Activated naive CD4-positive, alpha-beta T cell (primary cell): ENCODE measurements around the gene CMIP.

Experiments
- DNase-seq, 4 experiments: peaks; one replicate each; lab custom pipeline; 2025; lab: John Stamatoyannopoulos, UW

Gene CMIP

DNA sequence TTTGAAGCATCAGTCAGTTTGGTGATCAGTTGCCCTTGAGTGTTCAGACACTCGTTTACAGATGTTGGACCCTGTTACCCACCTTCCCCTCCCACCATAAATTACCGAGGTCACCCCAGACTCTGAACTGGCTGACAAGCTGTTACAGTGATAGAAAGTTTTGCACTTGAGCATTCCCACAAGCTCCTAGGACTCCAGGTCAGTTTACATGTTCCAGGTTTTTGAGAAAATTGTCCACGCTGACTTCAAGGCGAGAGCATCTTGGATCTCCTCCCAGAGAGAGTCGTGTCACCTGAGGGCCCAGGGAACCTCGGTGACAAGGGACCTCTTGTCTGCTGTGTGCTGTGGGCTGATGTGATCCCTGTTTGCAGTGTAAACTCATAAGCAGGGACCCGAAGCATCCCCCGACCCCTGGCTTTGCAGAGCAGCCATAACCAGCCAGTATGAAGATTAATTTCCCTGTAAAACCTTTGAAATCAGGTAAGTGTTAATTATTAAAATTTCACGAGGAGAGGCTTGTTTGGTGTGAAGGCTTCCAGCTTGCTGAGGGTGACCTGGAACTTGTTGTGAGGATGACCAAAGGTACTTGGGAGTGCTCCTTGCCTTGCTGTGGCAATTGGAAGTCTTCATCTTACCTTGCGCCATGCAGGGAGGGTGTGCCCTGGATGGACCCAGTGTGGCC lies 91.2 kb downstream of the CMIP start:
- no peak for DNase-seq

GRCh38 chr16:81536648-81537047 lies 92.0 kb downstream of the CMIP start:
- no peak for DNase-seq

DNA sequence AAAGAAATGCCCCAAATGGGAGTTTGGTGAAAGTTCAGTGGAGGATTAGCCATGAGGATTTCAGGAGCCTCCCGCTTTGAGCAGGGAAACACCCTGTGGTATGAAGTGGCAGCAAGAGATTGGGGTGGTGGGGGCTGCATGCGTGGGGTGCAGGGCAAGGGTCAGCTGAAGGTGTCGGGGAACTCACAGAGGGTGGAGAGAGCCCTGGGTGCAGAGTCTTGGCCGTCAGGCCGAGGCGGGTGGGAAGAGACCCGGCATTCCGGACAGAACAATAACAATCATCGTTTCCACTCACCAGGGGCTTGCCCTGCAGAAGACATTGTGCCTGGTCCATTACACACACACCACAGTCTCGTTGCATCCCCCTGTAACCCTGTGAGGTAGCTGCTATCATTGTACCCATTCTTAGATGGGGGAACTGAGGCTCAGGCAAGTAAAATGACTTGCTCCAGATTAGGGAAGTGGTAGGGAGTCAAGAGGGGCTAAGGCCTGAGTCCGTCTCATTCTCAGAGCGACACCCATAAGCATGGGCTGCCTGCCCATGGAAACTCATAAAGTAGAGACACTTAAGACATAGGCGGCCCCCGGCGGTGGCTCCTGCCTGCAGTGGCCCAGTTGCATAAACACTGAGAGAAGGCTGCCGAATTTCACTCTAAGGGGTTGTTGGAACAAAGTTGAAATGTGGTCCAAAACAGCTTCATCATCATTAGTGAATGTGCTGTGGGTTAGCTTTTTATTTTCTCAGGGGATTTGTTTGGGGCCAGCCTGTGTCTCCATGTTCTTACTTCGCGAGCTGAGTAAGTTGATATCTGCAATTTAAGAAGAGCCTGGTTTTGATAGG lies 93.3 kb downstream of the CMIP start:
- no peak for DNase-seq

DNA sequence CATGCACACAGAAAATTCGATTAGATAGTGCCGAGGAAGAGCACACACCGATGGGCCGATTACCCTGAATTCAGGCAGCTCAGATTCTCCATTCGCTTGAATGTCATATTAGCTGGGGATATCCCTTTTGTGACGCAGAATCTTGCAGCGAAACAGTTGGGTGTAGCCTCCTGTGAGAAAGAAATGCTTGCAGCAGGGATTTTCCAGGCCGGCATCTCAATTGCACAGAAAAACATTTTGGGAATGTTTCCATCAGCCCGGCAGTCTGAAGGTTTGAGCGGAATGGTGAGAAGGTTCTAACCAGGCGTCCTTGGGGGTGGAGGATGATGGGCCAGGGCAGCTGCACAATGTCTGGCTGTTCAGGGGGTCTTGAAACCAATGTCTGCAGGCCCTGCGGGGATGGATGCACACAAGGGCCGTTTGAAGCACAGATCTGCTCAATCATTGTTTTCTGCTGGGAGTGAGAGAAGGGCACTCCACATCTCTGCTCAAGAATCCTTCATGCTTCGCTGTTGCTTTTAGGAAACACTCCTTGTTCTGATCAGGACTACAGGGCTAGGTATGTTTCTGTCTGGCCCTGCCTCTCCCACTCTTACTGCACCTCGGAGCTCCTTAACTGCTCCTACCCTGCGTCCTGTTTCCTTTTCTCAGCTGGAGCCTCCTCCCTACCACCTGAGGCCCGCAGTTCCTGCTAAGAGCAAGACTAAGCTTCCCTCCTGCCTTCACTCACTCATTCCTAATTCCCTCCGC lies 94.6 kb downstream of the CMIP start:
- no peak for DNase-seq

GRCh38 chr16:81539759-81540472 lies 95.3 kb downstream of the CMIP start:
- no peak for DNase-seq

- DNase-seq, result no peak
These were observed 96.7 kb downstream of the CMIP start for GRCh38 chr16:81541314-81541713.

GRCh38 chr16:81542609-81543570 lies 98.3 kb downstream of the CMIP start:
- DNase-seq, result no peak

DNA sequence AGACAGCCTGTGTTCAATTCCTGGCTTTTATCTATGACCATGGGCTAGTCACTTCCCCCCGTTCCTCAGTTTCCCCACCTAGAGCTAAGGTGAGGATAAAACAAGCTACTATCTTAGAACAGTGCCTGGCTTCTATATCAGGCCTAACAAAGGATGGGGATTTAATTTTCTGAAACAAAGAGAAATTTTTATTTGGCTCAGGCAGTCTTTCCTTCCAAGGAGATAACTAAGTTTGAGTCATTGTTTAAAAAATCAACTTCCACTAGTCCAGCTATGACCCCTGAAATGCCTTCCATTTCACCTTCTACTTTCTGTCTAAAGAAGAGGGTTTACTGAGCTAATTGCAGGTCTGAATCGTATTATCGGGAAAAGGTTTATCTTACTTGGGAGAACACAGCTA lies 99.0 kb downstream of the CMIP start:
- DNase-seq, result no peak

DNA sequence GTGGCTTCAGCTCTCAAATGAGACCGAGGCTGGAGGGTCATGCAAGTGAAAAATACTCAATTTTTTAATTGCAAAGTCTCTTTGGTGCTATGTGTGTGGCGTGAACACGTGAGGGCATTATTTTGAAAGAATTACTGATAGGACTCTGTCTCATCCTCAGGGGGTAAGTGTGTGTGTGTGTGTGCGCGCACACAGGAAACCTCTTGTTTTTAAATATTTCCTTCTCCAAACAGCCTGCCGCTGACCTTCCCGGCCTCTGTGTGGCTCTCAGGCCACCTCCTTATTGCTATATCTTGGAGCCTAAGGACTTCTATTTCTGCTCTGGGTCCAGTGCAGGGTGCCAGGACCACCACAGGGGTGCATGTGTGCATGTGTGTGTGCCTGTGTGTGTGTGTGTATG lies 99.7 kb downstream of the CMIP start:
- DNase-seq, result no peak

DNA sequence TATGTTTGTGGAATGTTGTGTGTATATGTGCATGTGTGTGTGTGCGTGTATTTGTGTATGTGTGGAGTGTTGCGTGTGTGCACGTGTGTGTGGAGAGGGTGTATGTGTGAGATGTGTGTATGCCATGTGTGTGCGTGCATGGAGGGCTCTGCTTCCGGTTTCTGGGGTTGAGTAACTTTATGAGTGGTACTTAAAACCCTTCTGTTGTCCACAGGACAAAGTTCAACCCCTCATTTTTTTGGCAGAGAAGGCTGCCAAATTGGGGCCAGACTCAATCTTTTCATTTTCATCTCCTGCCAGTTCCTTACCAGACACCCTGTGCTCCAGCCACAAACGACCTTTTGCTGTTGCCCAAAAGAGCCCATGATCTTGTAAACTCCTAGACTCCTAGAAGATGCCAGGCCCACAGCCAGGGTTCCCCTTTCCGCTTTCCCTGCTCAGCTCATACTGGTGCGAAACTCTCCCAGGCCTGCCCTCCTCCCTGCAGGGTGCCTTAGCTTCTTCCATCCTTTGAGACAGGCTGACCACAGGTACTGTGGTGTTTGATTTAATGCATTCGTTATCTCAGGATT lies 100.2 kb downstream of the CMIP start:
- no peak for DNase-seq

DNA sequence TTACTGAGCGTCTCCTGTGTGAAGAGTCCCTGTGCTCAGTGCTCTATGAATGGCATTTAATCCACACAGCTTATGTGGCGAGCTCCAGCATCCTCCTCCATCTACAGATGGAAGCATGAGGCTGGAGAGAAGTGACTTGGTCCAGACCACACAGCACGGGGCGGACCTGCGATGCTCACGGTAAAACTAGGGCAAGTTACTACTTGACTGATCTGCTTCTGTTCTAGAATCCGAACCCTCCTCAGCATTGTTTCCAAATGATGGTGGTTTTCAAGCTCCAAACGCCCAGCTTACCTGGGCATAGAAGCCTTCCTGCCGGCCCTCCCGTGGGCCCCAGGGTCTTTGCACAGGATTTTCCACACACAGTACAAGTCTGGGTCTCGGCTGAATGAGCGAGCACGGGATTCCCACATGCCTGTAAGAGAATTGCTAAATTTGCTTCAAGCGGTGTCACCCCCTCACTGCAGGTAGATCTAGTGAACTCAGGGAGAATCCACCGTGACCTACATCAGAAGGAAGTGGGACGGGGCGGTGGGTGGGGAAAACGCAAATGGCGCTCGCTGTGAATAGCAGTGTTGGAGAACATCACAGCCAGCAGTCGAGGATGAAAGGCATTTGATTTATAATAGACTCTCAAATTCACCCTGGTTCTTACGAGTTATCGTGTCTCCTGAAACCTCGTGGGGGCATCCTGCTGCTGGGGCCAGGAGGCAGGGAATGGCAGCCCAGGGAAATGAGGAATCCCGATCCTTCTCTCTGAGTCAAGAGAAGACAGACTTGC lies 101.1 kb downstream of the CMIP start:
- DNase-seq, result no peak

DNA sequence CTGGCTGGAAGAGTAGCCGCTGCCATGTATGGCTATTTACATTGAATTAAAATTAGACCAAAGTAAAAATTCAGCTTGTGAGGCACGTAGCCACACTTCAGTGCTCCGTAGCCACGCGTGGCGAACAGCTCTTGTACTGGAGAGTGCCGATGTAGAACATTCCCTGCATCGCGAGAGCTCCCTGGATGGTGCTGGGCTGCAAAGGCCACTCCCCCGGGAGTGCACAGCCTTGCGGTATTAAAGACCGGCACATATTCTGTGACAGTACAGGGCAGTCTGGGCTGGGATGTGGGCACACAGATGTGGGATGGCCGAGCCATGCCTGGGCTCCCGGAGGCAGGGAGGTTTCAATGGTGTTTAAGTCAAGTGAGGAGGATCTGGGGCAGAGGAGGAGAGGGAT lies 102.2 kb downstream of the CMIP start:
- no peak for DNase-seq

- no peak for DNase-seq
These were observed 102.8 kb downstream of the CMIP start for GRCh38 chr16:81547194-81547938.

GRCh38 chr16:81547939-81548216 lies 103.3 kb downstream of the CMIP start:
- DNase-seq, result no peak

DNA sequence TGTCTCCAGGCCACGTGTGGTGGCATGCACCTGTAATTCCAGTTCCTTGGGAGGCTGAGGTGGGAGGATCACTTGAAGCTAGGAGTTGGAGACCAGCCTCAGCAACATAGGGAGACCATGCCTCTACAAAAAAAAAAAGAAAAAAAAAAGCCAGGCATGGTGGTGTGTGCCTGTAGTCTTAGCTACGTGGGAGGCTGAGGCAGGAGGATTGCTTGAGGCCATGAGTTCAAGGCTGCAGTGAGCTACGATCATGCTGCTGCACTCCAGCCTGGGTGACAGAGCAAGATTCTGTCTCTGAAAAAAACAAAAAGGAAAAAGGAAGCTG lies 103.9 kb downstream of the CMIP start:
- no peak for DNase-seq

- DNase-seq, result no peak
These were observed 104.4 kb downstream of the CMIP start for GRCh38 chr16:81548876-81549546.

DNA sequence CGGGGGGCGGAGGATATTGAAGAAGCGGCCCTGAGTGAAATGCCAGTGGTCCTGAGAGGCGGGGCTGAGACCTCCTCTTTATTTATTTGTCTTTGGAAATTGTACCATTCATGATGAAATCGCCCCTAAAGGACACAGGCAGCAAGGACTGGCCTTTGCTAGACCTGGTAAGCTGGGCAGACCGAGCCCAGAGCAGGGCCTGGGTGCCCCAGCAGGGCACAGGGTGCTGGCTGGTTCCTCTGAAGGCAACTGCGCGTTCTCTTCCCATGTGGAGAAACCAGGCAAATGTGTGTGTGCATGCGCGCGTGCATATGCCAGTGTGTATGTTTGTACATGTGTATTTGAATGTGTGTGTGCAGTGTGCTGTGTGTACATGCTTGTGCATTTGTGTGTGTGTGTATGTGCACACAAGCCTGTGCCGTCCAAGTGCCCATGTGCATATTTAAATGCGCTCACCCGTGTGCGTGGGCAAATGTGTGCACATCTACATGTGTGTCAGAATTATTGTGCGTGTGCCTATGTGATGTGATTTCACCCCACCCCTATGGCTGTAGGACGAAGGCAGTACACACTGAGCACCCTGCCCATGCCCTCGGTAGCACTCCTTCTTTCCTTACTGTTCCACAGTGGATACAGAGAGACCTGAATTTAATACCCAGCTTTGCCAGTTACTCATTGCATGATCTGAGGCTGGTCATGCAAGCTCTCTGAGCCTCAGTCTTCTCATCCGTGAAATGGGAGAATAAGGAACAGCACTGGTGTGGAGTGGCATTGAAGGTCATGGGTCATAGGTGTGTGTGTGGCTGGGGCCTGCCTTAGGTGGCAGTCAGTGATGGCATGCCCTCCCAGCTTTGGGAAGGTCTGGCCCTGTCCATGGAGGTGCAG lies 105.2 kb downstream of the CMIP start:
- DNase-seq, result no peak

- DNase-seq, result no peak
These were observed 105.8 kb downstream of the CMIP start for GRCh38 chr16:81550432-81550808.
